ENCODE data around the gene BCAS3.

The BCAS3 gene

GRCh38 chr17:61404913-61405685 lies 727.4 kb downstream of the BCAS3 start:
- DNase-seq = peak in 1 of 5 donors; percentile 6

GRCh38 chr17:61405686-61406536 lies 728.3 kb downstream of the BCAS3 start:
- peak in 1 of 5 donors; percentile 3 for DNase-seq

- no peak for DNase-seq
Observed at GRCh38 chr17:61406537-61406845, 728.8 kb downstream of the BCAS3 start.

GRCh38 chr17:61406971-61407911 lies 729.6 kb downstream of the BCAS3 start:
- peak in 1 of 5 donors; percentile 8 for DNase-seq

GRCh38 chr17:61408151-61409041 lies 730.7 kb downstream of the BCAS3 start:
- peak in 2 of 5 donors; percentile 5 to 11 for DNase-seq

- peak in 4 of 5 donors; percentile 10 to 31 (median 22) for DNase-seq
Observed at GRCh38 chr17:61409301-61410112, 731.9 kb downstream of the BCAS3 start.

- DNase-seq = peak; percentile 53 to 69 (median 67)
Observed at GRCh38 chr17:61410141-61411010, 732.7 kb downstream of the BCAS3 start.

GRCh38 chr17:61411011-61411260 lies 733.3 kb downstream of the BCAS3 start:
- DNase-seq = no peak

- peak in 3 of 5 donors; percentile 10 to 20 (median 15) for DNase-seq
Observed at GRCh38 chr17:61411261-61412142, 733.9 kb downstream of the BCAS3 start.

GRCh38 chr17:61412143-61412859 lies 734.6 kb downstream of the BCAS3 start:
- peak; percentile 46 to 71 (median 68) for DNase-seq

GRCh38 chr17:61412860-61413660 lies 735.4 kb downstream of the BCAS3 start:
- DNase-seq = peak in 1 of 5 donors; percentile 9

GRCh38 chr17:61413661-61414126 lies 736.0 kb downstream of the BCAS3 start:
- no peak for DNase-seq

GRCh38 chr17:61414141-61414935 lies 736.7 kb downstream of the BCAS3 start:
- DNase-seq = peak in 1 of 5 donors; percentile 3

GRCh38 chr17:61414936-61415251 lies 737.2 kb downstream of the BCAS3 start:
- DNase-seq = no peak

GRCh38 chr17:61415374-61416210 lies 737.9 kb downstream of the BCAS3 start:
- DNase-seq = no peak

GRCh38 chr17:61416211-61416539 lies 738.5 kb downstream of the BCAS3 start:
- no peak for DNase-seq
